ENCODE data around the gene RNPS1.
"Not testable (repeated sequence)": the region's sequence is repeated elsewhere in the genome, so short reads cannot be mapped to it uniquely, and the experiment has no call there.

- TF ChIP-seq CTCF (IDR thresholded peaks at IDR 0.05; ENCODE audit: low read depth, low read length); EZH2phosphoT487 (IDR thresholded peaks at IDR 0.05; ENCODE audit: low read depth): not testable (repeated sequence)
Observed at GRCh38 chr16:2263026-2263425, 4.9 kb downstream of the RNPS1 start.

All from OCI-LY3 (cell line).